Measurements from ENCODE around the gene LDLRAD4.

DNA sequence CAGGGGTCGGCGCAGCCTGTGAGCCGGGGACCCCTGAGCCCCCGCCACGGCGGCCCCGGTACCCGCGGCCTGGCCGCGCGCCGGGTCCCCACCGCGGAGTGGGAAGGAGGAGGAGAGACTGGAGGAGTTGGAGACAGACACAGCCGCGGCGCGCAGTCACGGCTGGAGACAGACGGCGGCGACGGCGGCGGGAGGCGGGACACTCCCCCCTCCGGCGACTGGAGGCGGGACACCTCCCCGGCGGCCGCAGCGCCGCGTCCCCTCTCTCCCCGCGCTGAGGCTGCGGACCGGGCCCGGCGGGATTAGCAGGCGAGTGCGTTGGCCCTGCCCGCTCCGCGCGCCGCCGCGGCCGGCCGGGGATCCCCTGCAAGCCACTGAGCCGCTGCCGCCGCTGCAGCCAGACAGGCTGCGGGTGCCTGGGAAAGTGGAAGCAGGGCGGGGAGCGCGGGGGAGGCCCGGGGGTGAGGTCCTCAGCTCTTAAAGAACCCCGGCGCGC, 1.0 kb upstream of the LDLRAD4 start:
- TF ChIP-seq NFIC (IDR thresholded peaks at IDR 0.05) (no peak), FOXM1 (IDR thresholded peaks at IDR 0.05; ENCODE audit: borderline replicate concordance, low read depth) (no peak), YY1 (IDR thresholded peaks at IDR 0.05; ENCODE audit: low read depth) (no peak), TAF1 (IDR thresholded peaks at IDR 0.05; ENCODE audit: low read depth) (no peak), ZBTB7A (IDR thresholded peaks at IDR 0.05; ENCODE audit: low read depth) (no peak), EP300 (IDR thresholded peaks at IDR 0.05; ENCODE audit: borderline replicate concordance) (no peak), TEAD4 (IDR thresholded peaks at IDR 0.05) (no peak), CEBPB (IDR thresholded peaks at IDR 0.05) (no peak), CREB1 (IDR thresholded peaks at IDR 0.05; ENCODE audit: low read depth) (no peak), RAD21 (IDR thresholded peaks at IDR 0.05; ENCODE audit: low read depth) (no peak)
- TF ChIP-seq, protein P1, sequence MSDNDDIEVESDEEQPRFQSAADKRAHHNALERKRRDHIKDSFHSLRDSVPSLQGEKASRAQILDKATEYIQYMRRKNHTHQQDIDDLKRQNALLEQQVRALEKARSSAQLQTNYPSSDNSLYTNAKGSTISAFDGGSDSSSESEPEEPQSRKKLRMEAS (IDR thresholded peaks at IDR 0.05) = no peak; the same call in 1 of the 2 replicates
- TF ChIP-seq, protein P2, sequence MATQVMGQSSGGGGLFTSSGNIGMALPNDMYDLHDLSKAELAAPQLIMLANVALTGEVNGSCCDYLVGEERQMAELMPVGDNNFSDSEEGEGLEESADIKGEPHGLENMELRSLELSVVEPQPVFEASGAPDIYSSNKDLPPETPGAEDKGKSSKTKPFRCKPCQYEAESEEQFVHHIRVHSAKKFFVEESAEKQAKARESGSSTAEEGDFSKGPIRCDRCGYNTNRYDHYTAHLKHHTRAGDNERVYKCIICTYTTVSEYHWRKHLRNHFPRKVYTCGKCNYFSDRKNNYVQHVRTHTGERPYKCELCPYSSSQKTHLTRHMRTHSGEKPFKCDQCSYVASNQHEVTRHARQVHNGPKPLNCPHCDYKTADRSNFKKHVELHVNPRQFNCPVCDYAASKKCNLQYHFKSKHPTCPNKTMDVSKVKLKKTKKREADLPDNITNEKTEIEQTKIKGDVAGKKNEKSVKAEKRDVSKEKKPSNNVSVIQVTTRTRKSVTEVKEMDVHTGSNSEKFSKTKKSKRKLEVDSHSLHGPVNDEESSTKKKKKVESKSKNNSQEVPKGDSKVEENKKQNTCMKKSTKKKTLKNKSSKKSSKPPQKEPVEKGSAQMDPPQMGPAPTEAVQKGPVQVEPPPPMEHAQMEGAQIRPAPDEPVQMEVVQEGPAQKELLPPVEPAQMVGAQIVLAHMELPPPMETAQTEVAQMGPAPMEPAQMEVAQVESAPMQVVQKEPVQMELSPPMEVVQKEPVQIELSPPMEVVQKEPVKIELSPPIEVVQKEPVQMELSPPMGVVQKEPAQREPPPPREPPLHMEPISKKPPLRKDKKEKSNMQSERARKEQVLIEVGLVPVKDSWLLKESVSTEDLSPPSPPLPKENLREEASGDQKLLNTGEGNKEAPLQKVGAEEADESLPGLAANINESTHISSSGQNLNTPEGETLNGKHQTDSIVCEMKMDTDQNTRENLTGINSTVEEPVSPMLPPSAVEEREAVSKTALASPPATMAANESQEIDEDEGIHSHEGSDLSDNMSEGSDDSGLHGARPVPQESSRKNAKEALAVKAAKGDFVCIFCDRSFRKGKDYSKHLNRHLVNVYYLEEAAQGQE (IDR thresholded peaks at IDR 0.05; ENCODE audit: low read depth) = no peak
- TF ChIP-seq, protein P3, sequence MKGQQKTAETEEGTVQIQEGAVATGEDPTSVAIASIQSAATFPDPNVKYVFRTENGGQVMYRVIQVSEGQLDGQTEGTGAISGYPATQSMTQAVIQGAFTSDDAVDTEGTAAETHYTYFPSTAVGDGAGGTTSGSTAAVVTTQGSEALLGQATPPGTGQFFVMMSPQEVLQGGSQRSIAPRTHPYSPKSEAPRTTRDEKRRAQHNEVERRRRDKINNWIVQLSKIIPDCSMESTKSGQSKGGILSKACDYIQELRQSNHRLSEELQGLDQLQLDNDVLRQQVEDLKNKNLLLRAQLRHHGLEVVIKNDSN (IDR thresholded peaks at IDR 0.05) = no peak
